HG03025 (cell line): ENCODE measurements around the gene ITGA1.
A peak's percentile ranks its signal among the peaks of the same experiment; 100 is the strongest.
"Not testable (repeated sequence)": the region's sequence is repeated elsewhere in the genome, so short reads cannot be mapped to it uniquely, and the experiment has no call there.

ENCODE experiments used
- ATAC-seq: cut with Tn5 transposase; IDR thresholded peaks from one replicate; pipeline ENCODE4 v1.9.1; 2021; ENCODE audit warnings: mild to moderate bottlenecking, moderate library complexity; ENCODE audit not compliant: unreplicated experiment, low FRiP score

The ITGA1 gene

DNA sequence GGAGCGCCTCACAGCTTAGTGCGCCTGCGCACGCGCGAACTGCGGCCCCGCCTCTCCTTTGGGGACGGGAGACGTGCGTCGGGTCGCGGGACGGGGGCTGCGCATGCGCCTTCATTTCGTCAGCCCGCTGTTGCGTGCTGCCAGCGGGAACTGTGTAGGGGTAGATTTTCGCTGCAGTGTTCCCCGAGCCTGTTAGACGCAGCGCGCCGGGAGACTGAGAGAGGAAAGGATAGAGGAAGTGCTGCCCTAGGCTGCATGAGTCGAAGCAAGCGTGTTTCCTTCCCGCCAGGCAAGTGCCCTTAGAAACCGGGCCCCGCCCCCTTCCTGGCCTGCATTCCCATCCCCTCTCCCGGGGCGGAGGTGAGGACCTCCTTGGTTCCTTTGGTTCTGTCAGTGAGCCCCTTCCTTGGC, 12.3 kb downstream of the ITGA1 start:
- ATAC-seq = peak; percentile 80

DNA sequence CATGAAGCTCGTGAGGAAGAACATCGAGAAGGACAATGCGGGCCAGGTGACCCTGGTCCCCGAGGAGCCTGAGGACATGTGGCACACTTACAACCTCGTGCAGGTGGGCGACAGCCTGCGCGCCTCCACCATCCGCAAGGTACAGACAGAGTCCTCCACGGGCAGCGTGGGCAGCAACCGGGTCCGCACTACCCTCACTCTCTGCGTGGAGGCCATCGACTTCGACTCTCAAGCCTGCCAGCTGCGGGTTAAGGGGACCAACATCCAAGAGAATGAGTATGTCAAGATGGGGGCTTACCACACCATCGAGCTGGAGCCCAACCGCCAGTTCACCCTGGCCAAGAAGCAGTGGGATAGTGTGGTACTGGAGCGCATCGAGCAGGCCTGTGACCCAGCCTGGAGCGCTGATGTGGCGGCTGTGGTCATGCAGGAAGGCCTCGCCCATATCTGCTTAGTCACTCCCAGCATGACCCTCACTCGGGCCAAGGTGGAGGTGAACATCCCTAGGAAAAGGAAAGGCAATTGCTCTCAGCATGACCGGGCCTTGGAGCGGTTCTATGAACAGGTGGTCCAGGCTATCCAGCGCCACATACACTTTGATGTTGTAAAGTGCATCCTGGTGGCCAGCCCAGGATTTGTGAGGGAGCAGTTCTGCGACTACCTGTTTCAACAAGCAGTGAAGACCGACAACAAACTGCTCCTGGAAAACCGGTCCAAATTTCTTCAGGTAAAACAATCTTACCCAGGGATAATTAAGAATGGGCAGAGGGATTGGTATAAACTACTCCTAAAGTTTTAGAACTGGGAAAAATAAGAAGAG, 12.9 kb downstream of the ITGA1 start:
- peak; percentile 32 for ATAC-seq

DNA sequence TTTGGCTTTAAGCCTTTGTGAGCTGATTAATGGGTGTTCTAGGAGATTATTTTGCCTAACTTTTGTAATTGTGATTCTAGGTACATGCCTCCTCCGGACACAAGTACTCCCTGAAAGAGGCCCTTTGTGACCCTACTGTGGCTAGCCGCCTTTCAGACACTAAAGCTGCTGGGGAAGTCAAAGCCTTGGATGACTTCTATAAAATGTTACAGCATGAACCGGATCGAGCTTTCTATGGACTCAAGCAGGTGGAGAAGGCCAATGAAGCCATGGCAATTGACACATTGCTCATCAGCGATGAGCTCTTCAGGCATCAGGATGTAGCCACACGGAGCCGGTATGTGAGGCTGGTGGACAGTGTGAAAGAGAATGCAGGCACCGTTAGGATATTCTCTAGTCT, 13.6 kb downstream of the ITGA1 start:
- ATAC-seq = no peak

DNA sequence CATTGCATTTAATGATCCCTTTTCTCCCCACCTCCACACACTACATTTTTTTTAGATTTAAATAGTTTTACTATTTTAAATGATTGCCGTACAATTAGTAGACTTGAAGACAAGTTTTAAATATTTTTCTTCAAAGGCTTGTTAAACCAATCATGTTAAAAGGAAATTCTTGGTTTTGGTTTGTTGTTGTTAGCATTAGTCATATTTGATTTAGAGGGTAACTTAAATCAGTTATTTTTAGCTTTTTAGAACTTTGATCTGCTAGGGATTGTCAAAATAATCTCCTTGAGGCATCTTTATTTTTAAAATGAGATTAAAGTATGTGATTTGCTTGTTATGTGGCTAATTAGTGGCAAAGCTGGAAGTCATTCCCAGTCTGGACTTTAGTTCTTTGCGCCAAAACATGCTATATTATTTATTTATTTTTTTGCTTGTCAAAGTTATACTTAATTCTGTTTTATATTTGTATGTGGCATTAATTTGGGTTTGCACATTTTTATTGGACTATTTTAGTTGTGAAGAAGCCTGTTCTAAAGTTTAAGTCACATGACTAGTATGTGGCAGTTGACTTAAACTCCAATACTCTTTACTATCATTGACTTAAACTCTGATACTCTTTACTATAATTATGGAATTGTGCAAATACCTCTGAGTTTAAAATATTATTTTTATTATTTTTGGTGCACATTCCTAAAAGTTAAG, 14.7 kb downstream of the ITGA1 start:
- no peak for ATAC-seq

DNA sequence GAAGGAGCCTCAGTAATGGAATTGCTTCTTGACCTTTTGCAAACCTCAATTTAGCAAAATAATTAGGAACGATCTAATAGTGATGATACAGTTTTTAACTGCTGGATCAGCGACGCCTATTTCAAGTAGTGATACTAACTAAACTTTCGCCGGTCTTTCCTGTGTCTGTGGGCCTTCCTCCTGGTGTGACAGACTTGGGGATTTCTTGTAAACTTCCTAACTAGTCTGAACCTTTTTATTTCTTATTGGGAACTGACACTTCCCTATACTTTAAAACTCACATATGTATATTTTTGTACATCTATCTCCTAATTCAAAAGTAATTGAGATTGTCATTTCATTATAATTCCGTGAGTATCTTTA, 15.2 kb downstream of the ITGA1 start:
- ATAC-seq = no peak

DNA sequence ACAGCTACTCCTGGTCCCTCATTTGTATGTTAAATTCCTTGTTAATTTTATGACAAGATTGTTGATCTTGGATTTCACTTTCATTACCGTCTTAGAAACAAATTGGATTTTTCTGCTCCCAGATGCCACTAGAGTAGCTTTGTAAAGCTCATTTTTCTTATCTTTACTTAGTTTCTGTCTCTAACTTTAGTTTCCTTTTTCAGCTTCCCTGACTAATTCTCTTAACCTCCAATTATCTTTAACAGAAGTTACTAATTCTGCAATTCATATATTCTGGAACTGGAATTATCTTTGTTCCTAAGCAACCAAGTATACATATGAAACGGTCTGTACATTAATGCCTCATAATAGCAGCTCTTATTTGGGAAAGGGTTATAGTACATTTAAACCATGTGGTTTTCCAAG, 16.7 kb downstream of the ITGA1 start:
- ATAC-seq = no peak

DNA sequence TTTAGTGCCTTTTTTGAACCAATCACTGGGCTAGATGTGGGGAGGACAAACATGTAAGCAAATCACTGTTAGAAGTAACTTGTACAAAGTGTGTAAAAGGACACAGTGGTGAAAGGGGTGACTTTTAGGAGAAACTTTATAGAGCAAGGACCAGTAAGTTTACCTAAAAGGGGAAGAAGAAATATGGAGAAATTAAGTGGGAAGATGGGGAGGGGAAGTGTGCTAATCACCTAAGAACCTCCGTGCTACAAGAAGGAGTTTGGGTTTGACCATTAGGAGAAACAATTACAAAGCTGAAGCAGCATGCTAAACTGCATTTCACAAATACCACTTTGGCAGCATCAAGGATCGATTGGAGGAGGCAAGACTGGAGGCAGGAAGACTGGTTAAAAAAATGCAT, 17.3 kb downstream of the ITGA1 start:
- ATAC-seq = no peak

DNA sequence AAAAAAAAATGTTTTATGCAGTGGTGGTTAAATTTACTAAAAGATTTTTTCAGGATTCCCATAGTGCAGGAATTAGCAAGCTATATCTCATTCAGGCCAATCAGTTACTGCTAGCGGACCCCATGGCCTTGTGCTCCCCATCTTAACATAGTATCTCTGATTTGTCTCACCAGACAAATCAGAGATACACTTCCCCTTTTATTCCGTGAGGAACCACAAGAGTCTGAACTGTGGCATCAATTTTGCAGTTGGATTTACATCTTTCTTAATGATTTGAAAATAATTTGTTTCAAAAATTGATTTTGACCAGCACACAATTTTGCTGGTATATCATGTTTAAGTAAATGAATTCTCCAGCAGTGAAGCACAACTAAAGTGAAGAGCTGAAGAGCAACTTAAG, 17.9 kb downstream of the ITGA1 start:
- no peak for ATAC-seq

DNA sequence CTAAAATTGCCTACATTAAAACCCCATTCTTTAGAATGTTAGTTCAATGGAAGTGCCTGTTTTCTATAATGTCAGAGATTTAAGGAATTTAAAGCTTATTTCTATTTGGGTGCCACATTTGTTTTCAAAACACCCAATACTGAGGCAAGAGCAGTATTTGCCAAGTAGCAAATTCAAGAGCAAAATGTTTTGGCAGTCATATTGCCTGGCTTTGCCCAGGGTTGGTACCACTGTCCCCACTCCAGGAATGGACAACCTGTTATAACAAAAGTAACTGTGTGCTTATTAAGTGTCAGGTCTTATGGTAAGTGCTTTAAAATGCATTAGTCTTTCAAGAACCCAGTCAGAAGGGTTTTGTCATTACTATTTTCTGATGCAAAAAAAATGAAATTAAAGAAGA, 19.3 kb downstream of the ITGA1 start:
- ATAC-seq = no peak

DNA sequence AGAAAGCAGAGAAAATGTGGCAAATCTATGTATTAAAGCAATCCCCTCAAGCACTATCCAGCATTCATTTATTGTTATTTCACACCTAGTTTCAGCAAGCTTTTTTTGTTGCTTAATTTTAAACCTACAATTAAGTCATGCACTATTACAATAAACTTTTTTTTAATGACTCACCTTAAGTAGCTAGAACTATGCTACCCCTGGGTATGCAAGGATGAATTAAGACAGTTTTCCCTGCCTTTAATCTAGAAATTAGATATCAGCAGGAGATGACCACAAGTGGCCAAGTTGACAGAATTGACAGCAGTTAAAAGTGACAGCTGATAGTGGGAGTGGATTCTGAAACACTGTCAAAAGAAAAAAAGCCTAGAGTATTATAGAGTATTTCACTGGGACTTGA, 20.0 kb downstream of the ITGA1 start:
- ATAC-seq = no peak

DNA sequence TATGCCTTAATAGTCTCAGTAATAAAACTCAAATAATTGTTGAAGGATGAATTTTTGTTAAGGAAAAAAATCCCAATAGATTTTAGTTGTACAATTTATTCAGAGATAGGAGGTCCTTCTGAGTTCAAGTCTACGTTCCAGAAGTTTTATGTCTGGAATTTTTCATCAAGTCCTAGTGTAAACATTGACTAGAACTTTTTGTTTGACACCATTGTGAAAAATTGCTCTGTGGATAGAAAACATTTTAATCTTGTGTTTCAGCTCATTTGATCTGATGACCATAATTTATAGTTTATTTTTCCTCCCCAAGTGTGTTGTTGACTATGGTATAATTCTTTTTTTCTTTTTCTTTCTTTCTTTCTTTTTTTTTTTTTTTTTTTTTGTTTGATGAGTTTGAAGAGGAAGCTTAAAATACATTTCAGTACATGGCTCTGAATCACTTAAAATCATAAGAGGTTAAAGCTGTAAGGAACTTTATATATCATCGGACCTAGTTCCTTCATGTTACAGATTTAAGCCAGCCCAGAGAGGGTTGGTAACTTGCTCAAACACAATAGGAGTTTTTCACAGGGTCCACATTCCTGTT, 20.7 kb downstream of the ITGA1 start:
- no peak for ATAC-seq

DNA sequence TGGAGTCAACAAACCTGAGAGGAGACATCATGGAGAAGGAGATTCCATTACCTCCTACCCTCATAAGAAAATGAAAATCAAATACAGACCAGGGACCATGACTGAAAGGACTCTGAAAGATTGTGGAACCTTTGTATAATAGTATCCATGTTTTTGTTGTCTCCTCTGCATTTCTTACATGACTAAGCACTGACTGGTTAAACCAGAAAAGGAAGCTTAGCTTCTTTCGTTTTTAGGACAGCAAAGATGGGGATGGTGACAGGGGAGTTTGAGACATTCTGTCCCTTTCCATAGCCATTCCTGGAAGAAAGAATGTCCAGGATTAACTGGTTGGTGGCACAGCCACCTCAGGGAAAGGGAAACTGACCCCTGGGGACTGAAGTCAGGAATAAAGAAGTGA, 22.2 kb downstream of the ITGA1 start:
- ATAC-seq = no peak

DNA sequence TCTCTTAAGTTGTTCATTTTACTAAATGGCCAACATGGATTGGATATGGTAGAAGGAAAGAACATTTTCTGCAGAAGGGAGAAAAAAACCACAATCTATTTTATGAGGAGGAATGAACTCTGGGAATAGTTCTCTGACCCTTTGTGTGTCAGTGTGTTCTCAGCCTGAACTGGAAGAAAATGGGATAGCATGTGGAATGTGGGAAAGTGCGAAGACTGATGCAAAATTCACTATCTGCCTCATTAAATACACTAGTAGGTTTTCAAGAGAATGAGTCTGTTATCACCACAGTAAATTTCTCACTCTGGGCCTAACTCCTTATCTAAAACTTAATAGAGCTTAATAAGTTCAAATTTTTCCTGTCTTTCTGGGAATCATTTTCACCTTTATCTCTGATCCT, 22.7 kb downstream of the ITGA1 start:
- no peak for ATAC-seq

DNA sequence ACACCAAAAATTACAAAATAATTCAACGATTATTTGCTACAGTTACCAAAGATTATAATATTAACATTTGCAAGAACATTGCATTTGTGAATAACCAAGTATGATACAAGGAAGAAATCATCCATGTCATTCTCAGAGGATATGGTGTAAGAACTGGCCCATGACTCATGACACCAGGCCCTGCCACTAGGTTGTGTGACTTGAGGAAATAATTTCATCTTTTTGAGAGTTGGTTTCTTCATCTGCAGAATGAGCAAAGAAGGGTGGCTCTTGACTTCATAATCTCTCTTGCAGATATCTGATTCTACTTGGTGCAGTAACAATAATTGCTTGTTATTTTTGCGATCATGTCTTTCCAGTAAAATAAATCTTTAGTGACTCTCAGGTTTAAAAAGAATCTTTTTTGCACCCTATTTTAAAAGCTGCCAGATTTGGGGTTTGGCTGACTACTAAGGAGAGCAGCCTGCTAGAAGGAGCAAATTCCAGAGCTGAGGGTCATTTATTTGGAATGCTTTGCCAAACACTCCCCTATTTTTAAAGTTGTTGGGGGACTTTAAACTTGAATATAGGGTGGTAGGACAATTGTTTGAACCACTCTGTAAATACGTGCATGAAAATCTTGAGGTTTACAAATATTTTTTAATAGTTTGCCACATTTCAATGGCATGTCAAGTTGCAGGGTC, 23.5 kb downstream of the ITGA1 start:
- ATAC-seq = no peak

DNA sequence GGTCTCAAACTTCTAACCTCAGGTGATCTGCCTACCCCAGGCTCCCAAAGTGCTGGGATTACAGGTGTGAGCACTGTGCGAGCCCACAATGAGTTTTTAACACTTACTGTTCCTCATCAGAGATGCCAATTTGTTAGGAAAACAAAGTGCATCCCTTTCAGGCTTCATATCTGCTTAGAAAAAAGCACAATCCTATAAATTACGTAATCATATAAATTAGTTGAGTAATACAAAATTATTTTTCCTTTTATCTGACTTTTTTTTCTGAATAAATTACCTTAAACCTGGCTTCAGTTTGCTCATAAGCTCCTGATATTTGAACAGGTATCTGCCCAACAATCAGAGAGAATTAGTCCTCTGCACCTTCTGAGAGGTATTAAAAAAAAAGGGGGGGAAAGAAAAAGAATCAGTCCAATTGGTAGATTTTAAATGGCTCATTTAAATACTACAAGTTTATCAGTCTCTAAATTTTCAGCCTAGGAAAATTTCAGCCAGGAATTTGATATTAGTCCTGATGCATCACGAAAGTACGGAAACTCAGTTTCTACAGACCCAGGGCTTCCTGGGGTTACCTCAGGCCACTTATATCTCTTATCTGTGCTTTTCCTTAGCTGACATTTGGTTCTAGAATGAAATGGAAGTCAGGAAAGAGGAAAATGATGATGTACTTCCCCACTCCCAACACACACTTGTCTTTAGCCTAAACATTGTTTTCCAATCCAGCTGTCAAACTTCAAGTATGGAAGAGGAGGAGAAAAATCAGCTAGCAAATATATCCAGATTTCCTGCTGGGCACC, 26.8 kb downstream of the ITGA1 start:
- no peak for ATAC-seq

DNA sequence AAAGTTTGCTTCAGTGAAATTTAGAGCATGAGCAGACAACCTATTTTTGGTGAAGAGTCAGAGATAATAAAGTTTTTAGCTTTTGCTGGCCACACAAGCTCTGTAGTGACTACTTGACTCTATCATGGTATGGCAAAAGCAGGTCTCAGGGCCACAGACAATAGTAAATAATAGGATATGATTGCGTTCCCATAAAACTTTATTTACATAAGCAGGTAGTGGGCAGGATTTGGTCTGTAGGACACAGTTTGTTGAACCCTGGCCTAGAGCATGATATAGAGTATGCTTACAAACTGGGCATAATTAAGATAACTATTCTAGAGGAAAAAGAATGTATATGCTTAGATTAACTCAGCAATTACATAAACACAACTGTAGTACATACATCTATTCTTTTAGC, 30.1 kb downstream of the ITGA1 start:
- ATAC-seq = no peak

DNA sequence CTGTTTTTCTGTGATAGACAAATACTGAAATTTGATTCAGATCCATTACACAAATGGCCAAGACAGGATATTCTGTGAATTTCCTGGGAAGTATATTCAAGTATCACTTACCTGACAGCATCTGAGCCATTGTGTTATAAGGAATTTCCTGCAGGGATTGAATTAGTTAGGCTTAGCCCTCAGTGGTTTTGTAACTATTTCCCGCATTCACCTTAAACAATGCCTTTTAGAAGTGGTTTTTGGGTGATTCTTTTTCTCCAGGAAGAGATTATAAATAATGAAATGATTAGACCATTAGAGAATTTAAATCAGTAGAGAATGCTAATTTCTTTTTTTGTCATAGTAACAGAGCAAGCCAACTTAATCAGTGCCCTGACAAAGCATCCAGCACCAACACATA, 30.6 kb downstream of the ITGA1 start:
- ATAC-seq = no peak

DNA sequence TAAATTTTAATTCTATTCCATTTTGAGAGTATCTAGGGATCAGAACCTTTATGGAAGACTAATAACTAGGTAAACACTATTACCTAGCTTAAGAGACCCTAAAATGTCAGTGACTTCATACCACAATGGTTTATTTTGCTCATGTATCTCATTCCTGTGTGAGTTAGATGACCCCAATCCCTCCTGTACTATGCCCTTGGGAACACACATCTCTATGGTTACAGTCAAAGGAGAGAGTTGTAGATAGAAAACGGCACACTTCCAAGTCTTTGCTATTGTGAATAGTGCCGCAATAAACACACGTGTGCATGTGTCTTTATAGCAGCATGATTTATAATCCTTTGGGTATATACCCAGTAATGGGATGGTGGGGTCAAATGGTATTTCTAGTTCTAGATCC, 31.1 kb downstream of the ITGA1 start:
- not testable (repeated sequence) for ATAC-seq

DNA sequence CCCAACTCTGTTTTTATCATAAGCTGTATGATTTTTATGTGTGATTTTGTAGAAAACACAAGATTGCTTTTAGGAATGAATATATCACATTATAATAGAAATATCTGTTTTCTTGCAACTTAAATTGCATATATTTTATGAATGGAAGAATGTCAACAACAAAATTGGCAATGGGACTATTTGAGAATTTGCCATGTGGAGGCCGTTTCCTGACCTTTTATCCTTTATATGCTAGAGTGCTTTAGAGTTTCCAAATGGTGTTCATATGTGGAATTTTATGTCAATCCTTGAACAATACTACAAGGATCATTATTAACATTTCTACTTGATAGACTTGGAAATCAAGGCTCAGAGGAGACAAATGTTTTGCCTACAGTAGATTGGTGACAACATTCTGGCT, 34.2 kb downstream of the ITGA1 start:
- ATAC-seq = no peak

DNA sequence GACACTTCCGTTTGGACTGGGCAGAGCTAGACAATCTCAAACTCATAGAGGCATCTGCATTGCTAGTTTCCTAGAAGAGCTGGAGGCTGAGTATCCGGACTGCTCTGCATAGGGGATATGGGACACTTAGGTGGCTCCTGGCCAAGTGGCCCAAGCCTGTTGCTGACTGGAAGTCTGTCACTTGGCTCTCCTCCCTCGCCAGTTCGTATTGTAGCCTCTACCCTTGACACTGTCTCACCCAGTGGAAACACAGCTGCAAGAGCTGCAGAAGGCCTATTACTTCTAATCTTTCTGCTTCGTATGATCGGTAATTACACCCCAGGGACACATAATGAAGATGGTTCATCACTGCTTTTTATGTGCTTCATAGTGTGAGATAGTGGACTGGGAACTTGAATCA, 34.7 kb downstream of the ITGA1 start:
- ATAC-seq = no peak

DNA sequence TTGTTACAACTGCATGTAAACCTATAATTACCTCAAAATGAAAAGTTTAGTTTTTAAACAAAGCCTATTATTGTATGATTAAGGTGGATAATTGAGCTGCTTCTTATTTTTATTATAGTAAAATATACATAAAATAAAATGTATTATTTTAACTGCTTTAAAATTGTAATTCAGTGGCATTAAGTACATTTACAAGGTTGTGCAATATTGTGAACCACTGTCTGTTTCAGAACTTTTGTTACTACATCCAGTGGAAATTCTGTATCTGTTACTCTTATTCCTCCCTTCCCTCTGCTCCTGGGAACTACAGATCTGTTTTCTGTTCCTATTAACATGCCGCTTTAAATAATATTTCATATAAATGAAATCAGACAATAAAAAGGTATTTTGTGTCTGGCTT, 37.1 kb downstream of the ITGA1 start:
- no peak for ATAC-seq
